ENCODE data around the gene MAN1A1. TPM values are rescaled to one million over a fixed set of nuclear protein-coding genes. Genes with fewer than 3 reads are reported as not detected.

MAN1A1 gene
- total RNA-seq, 1 donor from 2014 or later = 3.0 TPM

DNA sequence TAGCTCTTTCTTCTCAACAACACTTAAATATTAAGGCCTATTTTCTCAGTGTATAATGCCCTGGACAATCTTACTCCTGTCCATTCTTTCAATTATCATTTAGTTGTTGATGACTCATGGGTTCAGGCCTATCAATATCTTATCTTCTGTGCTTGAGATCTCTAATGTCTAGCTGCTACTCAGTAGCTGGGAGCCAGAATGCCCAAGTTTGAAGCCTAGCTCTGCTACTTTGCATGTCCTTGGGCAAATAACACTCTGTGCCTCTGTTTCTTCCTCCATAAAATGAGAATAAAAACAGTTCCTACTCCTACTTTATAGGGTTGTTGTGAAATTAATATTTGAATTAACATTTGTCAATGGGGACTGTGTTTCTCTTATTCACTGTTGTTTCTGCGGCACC, 69.5 kb downstream of the MAN1A1 start:
- no peaks in the 10 kb centered on the region for H3K27me3 Mint-ChIP-seq (ENCODE audit: low read depth)

GRCh38 chr6:119278625-119279024, 70.9 kb downstream of the MAN1A1 start:
- no peaks in the 10 kb centered on the region for H3K4me1 Mint-ChIP-seq
- H3K27me3 Mint-ChIP-seq (ENCODE audit: low read depth) = no peaks in the 10 kb centered on the region
- peaks cover 4% of the 10 kb centered on the region for H3K36me3 Mint-ChIP-seq (ENCODE audit: low read depth)
- peaks cover 4% of the 10 kb centered on the region for H3K9me3 Mint-ChIP-seq
- no peak overlapping the region for H3K27ac Mint-ChIP-seq (ENCODE audit: unreplicated experiment)
- TF ChIP-seq, protein P1, sequence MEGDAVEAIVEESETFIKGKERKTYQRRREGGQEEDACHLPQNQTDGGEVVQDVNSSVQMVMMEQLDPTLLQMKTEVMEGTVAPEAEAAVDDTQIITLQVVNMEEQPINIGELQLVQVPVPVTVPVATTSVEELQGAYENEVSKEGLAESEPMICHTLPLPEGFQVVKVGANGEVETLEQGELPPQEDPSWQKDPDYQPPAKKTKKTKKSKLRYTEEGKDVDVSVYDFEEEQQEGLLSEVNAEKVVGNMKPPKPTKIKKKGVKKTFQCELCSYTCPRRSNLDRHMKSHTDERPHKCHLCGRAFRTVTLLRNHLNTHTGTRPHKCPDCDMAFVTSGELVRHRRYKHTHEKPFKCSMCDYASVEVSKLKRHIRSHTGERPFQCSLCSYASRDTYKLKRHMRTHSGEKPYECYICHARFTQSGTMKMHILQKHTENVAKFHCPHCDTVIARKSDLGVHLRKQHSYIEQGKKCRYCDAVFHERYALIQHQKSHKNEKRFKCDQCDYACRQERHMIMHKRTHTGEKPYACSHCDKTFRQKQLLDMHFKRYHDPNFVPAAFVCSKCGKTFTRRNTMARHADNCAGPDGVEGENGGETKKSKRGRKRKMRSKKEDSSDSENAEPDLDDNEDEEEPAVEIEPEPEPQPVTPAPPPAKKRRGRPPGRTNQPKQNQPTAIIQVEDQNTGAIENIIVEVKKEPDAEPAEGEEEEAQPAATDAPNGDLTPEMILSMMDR (conservative IDR thresholded peaks at IDR 0.05) = no peak
- no peak overlapping the region for H3K4me3 Mint-ChIP-seq
- no peak for DNase-seq (ENCODE audit: low read depth, low spot score)

More for the DNA sequence above, 69.5 kb downstream of the MAN1A1 start:
- Mint-ChIP-seq H3K36me3 (ENCODE audit: low read depth) (peaks cover 4% of the 10 kb centered on the region), H3K4me1 (no peaks in the 10 kb centered on the region), H3K9me3 (peaks cover 4% of the 10 kb centered on the region), H3K27ac (ENCODE audit: unreplicated experiment) (no peak overlapping the region), H3K4me3 (no peak overlapping the region)
- DNase-seq (ENCODE audit: low read depth, low spot score) = no peak
- TF ChIP-seq, protein P1 (conservative IDR thresholded peaks at IDR 0.05) = no peak

DNA sequence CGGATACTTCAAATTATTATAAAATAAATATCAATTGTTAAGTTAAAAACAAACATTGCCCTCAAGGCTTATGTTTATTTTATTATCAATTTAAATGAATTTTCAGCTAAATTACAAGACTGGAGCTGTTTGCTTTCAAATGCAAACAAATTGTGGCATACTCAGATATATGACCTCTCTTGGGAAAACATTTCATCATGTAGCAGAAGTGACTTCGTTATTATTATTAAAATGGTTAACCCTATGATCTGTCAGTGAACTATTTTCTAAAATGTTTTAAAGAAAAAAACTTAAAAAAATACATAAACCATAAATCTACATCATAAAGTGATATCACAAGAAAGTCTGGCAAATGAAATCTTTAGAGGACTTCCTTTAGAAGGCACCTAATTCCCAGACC, 72.5 kb downstream of the MAN1A1 start:
- Mint-ChIP-seq H3K27me3 (ENCODE audit: low read depth) (no peaks in the 10 kb centered on the region), H3K36me3 (ENCODE audit: low read depth) (peaks cover 4% of the 10 kb centered on the region), H3K9me3 (peaks cover 4% of the 10 kb centered on the region), H3K27ac (ENCODE audit: unreplicated experiment) (no peak overlapping the region), H3K4me1 (no peaks in the 10 kb centered on the region), H3K4me3 (no peak overlapping the region)
- no peak for DNase-seq (ENCODE audit: low read depth, low spot score)
- TF ChIP-seq, protein P1 (conservative IDR thresholded peaks at IDR 0.05) = no peak

DNA sequence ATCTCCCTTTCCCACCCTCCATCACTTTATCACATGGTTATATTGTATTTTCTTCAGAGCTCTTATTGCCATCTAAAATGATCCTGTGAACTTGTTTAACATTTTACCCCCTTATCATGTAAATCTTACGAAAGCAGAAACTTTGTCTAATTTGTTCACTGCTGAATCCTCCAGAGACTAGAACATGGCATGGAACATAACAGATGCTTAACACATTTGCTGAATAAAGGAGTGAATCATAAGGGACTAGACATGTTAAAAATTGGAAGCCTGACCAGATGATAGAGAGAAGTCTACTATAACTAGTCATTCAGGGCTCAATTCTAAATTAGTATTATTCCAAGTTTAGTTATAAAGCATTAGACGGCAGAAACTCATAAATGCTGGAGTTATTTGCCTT, 73.3 kb downstream of the MAN1A1 start:
- Mint-ChIP-seq H3K27ac (ENCODE audit: unreplicated experiment) (no peak overlapping the region), H3K36me3 (ENCODE audit: low read depth) (peaks cover 7% of the 10 kb centered on the region), H3K27me3 (ENCODE audit: low read depth) (no peaks in the 10 kb centered on the region), H3K4me3 (no peak overlapping the region), H3K9me3 (peaks cover 6% of the 10 kb centered on the region), H3K4me1 (no peaks in the 10 kb centered on the region)
- TF ChIP-seq, protein P1 (conservative IDR thresholded peaks at IDR 0.05) = no peak
- no peak for DNase-seq (ENCODE audit: low read depth, low spot score)

- Mint-ChIP-seq H3K36me3 (ENCODE audit: low read depth) (peaks cover 13% of the 10 kb centered on the region), H3K9me3 (peaks cover 15% of the 10 kb centered on the region), H3K4me1 (no peaks in the 10 kb centered on the region), H3K4me3 (no peak overlapping the region), H3K27me3 (ENCODE audit: low read depth) (no peaks in the 10 kb centered on the region), H3K27ac (ENCODE audit: unreplicated experiment) (no peak overlapping the region)
- TF ChIP-seq, protein P1 (conservative IDR thresholded peaks at IDR 0.05) = no peak
- DNase-seq (ENCODE audit: low read depth, low spot score) = no peak
Observed at GRCh38 chr6:119274197-119274595, 75.4 kb downstream of the MAN1A1 start.

Data from neural crest cell (in vitro differentiated cells).